HepG2 (cell line): ENCODE results near the gene NTN3. TPM values are rescaled to one million over a fixed set of nuclear protein-coding genes. Genes with fewer than 3 reads are reported as not detected.

Source experiments
- ARID2 ChIP-seq: sonication (generic); formaldehyde crosslinking; IDR thresholded peaks from 2 replicates; pipeline ENCODE4 v1.8.1; 2022; ENCODE audit warnings: mild to moderate bottlenecking, missing genetic modification reagents, borderline replicate concordance
- CBX2 ChIP-seq, 2 experiments: fragments of 200-600 bp in 1 of 2; sonication (generic); formaldehyde crosslinking in 1 of 2; IDR thresholded peaks; 2 replicates each; pipeline versions ENCODE4 v1.7.0 to v1.8.1; 2018 to 2022; ENCODE audit warnings: low read depth in 2 of 2, low read length in 1 of 2, mild to moderate bottlenecking in 1 of 2, missing genetic modification reagents in 1 of 2
- CBX5 ChIP-seq: sonication (generic); formaldehyde crosslinking; IDR thresholded peaks from 2 replicates; pipeline ENCODE4 v1.4.0; 2020; ENCODE audit warnings: missing genetic modification reagents, borderline replicate concordance
- FOXA3 ChIP-seq: IDR thresholded peaks from 2 replicates; pipeline ENCODE4 v1.6.1; 2016; ENCODE audit warnings: missing genetic modification reagents, missing compliant biosample characterization
- HOXA7 ChIP-seq: sonication (generic); formaldehyde crosslinking; IDR thresholded peaks from 2 replicates; pipeline ENCODE4 v1.8.1; 2022; ENCODE audit warnings: mild to moderate bottlenecking, missing genetic modification reagents, moderate library complexity
- JARID2 ChIP-seq: sonication (generic); formaldehyde crosslinking; IDR thresholded peaks from 2 replicates; pipeline ENCODE4 v1.8.1; 2023; ENCODE audit warnings: missing genetic modification reagents, inconsistent platforms; ENCODE audit not compliant: insufficient replicate concordance
- KDM3A ChIP-seq: IDR thresholded peaks from 2 replicates; pipeline ENCODE4 v1.6.1; 2018; ENCODE audit warnings: low read depth, missing compliant biosample characterization
- PRPF4 ChIP-seq: fragments of 200-400 bp; formaldehyde crosslinking; IDR thresholded peaks from 2 replicates; pipeline ENCODE4 v1.6.1; 2016; ENCODE audit warnings: low read length, low read depth; ENCODE audit not compliant: poor library complexity, severe bottlenecking
- RXRB ChIP-seq: IDR thresholded peaks from 2 replicates; pipeline ENCODE4 v1.6.1; 2016; ENCODE audit warnings: borderline replicate concordance, missing genetic modification reagents, missing compliant biosample characterization
- SOX6 ChIP-seq, 2 experiments: fragments of 450-650 bp in 1 of 2; sonication (generic) in 1 of 2; formaldehyde crosslinking in 1 of 2; IDR thresholded peaks; 2 replicates each; pipeline versions ENCODE4 v1.4.0 to v1.6.1; 2017 to 2020; ENCODE audit warnings: antibody characterized with exemption in 1 of 2, mild to moderate bottlenecking in 1 of 2, missing genetic modification reagents in 1 of 2
- ZBTB42 ChIP-seq: sonication (generic); formaldehyde crosslinking; IDR thresholded peaks from 2 replicates; pipeline ENCODE4 v1.5.0; 2020; ENCODE audit warnings: mild to moderate bottlenecking, missing genetic modification reagents
- ZNF383 ChIP-seq: sonication (generic); formaldehyde crosslinking; IDR thresholded peaks from 2 replicates; pipeline ENCODE4 v1.4.0; 2020; ENCODE audit warnings: missing genetic modification reagents, mild to moderate bottlenecking, borderline replicate concordance
- ZNF546 ChIP-seq: sonication (generic); formaldehyde crosslinking; conservative IDR thresholded peaks from 2 replicates; pipeline ENCODE4 v1.8.1; 2023; ENCODE audit warnings: mild to moderate bottlenecking, missing genetic modification reagents
- ZNF589 ChIP-seq: sonication (generic); formaldehyde crosslinking; conservative IDR thresholded peaks from 2 replicates; pipeline ENCODE4 v1.8.0; 2022; ENCODE audit warnings: mild to moderate bottlenecking, moderate library complexity, missing genetic modification reagents
- ZNF598 ChIP-seq: sonication (generic); formaldehyde crosslinking; IDR thresholded peaks from 2 replicates; pipeline ENCODE4 v1.5.1; 2020; ENCODE audit warnings: mild to moderate bottlenecking, missing genetic modification reagents, borderline replicate concordance
- ZNF775 ChIP-seq: sonication (generic); formaldehyde crosslinking; IDR thresholded peaks from 2 replicates; pipeline ENCODE4 v1.4.0; 2020; ENCODE audit warnings: missing genetic modification reagents, mild to moderate bottlenecking, moderate library complexity, borderline replicate concordance
- polyA plus RNA-seq, 8 experiments: library from polyadenylated mRNA; depleted of rRNA in 3 of 8; stranded (reverse) in 7 of 8; unstranded in 1 of 8; fragments of >200 nt; fragmentation: Illumina TruSeq in 4 of 8; extraction: Trizol in 4 of 8; gene quantifications; 2 replicates each; pipeline versions ENCODE4 v1.2.1 to v1.2.3, GENCODE V29; 2011 to 2016; ENCODE audit warnings: low read depth in 4 of 8, missing spikeins in 1 of 8, mixed read lengths in 1 of 8; ENCODE audit not compliant: insufficient read depth in 1 of 8
- total RNA-seq, 5 experiments: library from RNA; depleted of rRNA; stranded (reverse); fragments of >200 nt; fragmentation: Illumina TruSeq; extraction: Trizol; gene quantifications; 2 replicates each; pipeline ENCODE4 v1.2.3, GENCODE V29; 2016; ENCODE audit warnings: low read depth in 1 of 5
- TF ChIP-seq, protein P1 (sequence below): sonication (generic); formaldehyde crosslinking; IDR thresholded peaks from 2 replicates; pipeline ENCODE4 v1.4.0; 2020; ENCODE audit warnings: mild to moderate bottlenecking, low read depth, missing genetic modification reagents
- TF ChIP-seq, protein P2 (sequence below): sonication (generic); formaldehyde crosslinking; IDR thresholded peaks from 2 replicates; pipeline ENCODE4 v1.5.1; 2020; ENCODE audit warnings: mild to moderate bottlenecking, missing genetic modification reagents, moderate library complexity
- TF ChIP-seq, protein P3 (sequence below): sonication (generic); formaldehyde crosslinking; IDR thresholded peaks from 2 replicates; pipeline ENCODE4 v1.4.0; 2020; ENCODE audit warnings: missing genetic modification reagents
- TF ChIP-seq, protein P4 (sequence below): sonication (generic); formaldehyde crosslinking; IDR thresholded peaks from 2 replicates; pipeline ENCODE4 v1.9.0; 2021; ENCODE audit warnings: missing genetic modification reagents, borderline replicate concordance
- TF ChIP-seq, protein P5 (sequence below): sonication (generic); formaldehyde crosslinking; IDR thresholded peaks from 2 replicates; pipeline ENCODE4 v1.8.0; 2022; ENCODE audit warnings: mild to moderate bottlenecking, missing genetic modification reagents, moderate library complexity

The NTN3 gene
- total and polyA plus RNA-seq, 2 of the 13 experiments (the other 11 are each of a cell fraction or from before 2014, with no cell fraction given) = 0.09 to 0.20 TPM

DNA sequence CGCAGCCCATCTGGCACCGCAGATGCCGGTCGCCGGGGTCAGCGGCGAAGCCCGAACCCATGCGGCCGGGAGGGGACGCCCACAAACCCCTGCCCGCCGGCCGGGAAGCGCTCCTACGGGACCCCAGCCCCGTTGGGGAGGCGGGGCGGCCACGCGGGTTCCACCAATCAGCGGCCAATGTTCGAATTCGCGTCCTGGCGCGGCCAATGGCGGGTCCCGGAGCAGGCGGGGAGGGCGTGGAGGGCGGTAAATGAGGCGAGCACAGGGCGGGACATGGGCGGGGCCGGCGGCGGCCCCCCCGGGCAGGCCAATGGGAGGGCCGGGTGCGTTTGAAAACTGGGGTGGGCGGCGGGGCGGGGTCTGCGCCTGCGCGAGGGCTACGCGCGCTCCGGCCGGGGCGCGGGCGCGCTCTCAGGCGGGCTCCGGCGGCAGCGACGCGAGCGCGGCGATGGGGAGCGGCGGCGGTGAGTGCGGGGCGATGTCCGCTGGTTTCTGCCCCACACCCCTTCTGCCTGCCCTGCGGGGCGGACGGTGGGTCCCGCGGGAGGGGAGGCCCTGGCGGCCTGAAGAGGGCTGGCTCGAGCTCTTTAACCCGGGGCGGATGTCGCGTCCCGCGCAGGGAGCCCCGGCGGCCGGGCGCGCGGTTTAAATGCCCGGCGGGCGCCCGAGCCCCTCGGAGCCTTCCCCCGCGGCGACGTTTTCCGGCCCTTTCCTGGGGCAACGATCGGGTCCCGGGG is 41.9 kb upstream of the NTN3 start, which contains the start of gene CCNF (continued):
- TF ChIP-seq, protein P1, sequence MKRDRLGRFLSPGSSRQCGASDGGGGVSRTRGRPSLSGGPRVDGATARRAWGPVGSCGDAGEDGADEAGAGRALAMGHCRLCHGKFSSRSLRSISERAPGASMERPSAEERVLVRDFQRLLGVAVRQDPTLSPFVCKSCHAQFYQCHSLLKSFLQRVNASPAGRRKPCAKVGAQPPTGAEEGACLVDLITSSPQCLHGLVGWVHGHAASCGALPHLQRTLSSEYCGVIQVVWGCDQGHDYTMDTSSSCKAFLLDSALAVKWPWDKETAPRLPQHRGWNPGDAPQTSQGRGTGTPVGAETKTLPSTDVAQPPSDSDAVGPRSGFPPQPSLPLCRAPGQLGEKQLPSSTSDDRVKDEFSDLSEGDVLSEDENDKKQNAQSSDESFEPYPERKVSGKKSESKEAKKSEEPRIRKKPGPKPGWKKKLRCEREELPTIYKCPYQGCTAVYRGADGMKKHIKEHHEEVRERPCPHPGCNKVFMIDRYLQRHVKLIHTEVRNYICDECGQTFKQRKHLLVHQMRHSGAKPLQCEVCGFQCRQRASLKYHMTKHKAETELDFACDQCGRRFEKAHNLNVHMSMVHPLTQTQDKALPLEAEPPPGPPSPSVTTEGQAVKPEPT (CRISPR knock-in tag) = peak; percentile 87
- TF ChIP-seq JARID2 = no peak
- TF ChIP-seq RXRB (CRISPR knock-in tag) = no peak
- TF ChIP-seq KDM3A (CRISPR knock-in tag) = no peak
- TF ChIP-seq ZNF775 (CRISPR knock-in tag) = no peak
- TF ChIP-seq, protein P2, sequence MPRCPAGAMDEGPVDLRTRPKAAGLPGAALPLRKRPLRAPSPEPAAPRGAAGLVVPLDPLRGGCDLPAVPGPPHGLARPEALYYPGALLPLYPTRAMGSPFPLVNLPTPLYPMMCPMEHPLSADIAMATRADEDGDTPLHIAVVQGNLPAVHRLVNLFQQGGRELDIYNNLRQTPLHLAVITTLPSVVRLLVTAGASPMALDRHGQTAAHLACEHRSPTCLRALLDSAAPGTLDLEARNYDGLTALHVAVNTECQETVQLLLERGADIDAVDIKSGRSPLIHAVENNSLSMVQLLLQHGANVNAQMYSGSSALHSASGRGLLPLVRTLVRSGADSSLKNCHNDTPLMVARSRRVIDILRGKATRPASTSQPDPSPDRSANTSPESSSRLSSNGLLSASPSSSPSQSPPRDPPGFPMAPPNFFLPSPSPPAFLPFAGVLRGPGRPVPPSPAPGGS (CRISPR knock-in tag) = peak; percentile 16; the same call in 1 of the 2 replicates
- TF ChIP-seq ZBTB42 (CRISPR knock-in tag) = no peak
- no peak for TF ChIP-seq HOXA7 (CRISPR knock-in tag)
- no peak for TF ChIP-seq CBX2 (IDR thresholded peaks at IDR 0.05; ENCODE audit: low read depth, low read length)
- no peak for TF ChIP-seq CBX2 (CRISPR knock-in tag; IDR thresholded peaks at IDR 0.05; ENCODE audit: low read depth)
- TF ChIP-seq ZNF546 (CRISPR knock-in tag) = no peak
- 0 out of 2 replicates have a peak, but pooled peaks have one; percentile 16 for TF ChIP-seq ZNF589 (CRISPR knock-in tag)
- TF ChIP-seq, protein P3, sequence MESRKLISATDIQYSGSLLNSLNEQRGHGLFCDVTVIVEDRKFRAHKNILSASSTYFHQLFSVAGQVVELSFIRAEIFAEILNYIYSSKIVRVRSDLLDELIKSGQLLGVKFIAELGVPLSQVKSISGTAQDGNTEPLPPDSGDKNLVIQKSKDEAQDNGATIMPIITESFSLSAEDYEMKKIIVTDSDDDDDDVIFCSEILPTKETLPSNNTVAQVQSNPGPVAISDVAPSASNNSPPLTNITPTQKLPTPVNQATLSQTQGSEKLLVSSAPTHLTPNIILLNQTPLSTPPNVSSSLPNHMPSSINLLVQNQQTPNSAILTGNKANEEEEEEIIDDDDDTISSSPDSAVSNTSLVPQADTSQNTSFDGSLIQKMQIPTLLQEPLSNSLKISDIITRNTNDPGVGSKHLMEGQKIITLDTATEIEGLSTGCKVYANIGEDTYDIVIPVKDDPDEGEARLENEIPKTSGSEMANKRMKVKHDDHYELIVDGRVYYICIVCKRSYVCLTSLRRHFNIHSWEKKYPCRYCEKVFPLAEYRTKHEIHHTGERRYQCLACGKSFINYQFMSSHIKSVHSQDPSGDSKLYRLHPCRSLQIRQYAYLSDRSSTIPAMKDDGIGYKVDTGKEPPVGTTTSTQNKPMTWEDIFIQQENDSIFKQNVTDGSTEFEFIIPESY = no peak
- no peak for TF ChIP-seq ZNF383 (CRISPR knock-in tag)
- TF ChIP-seq, protein P4, sequence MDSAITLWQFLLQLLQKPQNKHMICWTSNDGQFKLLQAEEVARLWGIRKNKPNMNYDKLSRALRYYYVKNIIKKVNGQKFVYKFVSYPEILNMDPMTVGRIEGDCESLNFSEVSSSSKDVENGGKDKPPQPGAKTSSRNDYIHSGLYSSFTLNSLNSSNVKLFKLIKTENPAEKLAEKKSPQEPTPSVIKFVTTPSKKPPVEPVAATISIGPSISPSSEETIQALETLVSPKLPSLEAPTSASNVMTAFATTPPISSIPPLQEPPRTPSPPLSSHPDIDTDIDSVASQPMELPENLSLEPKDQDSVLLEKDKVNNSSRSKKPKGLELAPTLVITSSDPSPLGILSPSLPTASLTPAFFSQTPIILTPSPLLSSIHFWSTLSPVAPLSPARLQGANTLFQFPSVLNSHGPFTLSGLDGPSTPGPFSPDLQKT = no peak
- TF ChIP-seq ZNF598 (CRISPR knock-in tag) = no peak
- no peak for TF ChIP-seq FOXA3 (CRISPR knock-in tag)
- TF ChIP-seq SOX6 (IDR thresholded peaks at IDR 0.05) = no peak
- no peak for TF ChIP-seq SOX6 (CRISPR knock-in tag; IDR thresholded peaks at IDR 0.05)
- TF ChIP-seq PRPF4 = no peak
- no peak for TF ChIP-seq CBX5 (CRISPR knock-in tag)
- no peak; the same call in 1 of the 2 replicates for TF ChIP-seq ARID2
- TF ChIP-seq, protein P5, sequence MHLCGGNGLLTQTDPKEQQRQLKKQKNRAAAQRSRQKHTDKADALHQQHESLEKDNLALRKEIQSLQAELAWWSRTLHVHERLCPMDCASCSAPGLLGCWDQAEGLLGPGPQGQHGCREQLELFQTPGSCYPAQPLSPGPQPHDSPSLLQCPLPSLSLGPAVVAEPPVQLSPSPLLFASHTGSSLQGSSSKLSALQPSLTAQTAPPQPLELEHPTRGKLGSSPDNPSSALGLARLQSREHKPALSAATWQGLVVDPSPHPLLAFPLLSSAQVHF (CRISPR knock-in tag) = peak; percentile 70; the same call in 1 of the 2 replicates
